NCI-H510A treated with DMSO at 0.1 percent for 48 hours (cell line): ENCODE data around the gene EIF5AL1.

Source experiments
- DNase-seq: peaks from one replicate; lab custom pipeline; 2025; lab: John Stamatoyannopoulos, UW

The EIF5AL1 gene

GRCh38 chr10:79559726-79560125 is 47.4 kb downstream of the EIF5AL1 start:
- DNase-seq = no peak

DNA sequence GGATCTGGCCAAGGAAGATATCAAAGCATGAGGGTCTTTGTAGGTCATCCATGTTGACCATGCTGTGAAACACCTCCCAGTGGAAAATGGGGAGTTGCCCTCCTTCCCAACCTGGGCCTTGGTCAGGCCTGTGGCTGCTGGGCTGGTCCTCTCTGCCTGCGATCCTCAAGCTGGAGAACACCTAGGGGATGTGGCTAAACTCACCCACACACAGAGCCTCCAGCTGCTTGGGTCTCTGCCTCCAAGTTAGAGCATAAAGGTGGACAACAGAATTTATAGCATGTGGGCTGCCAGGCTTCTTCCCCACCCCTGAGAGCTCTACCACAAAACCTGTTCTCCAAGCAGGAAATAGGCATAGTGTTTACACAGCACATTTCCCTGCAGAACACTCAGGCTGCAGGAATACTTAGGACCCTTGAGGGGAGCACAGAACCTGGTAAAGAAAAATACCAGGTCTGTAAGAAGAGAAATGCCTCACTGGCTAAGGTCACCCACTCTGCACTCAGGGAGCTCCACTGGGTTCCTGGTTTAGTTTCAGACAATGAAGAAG is 47.9 kb downstream of the EIF5AL1 start, which contains the start of gene SFTPA2:
TSS of gene SFTPA2 (minus strand) at position 248 of the 550 bp plus-strand sequence. CDS start 924 bp downstream, outside the sequence.
- no peak for DNase-seq

GRCh38 chr10:79561257-79561656 is 48.9 kb downstream of the EIF5AL1 start:
- DNase-seq = no peak

DNA sequence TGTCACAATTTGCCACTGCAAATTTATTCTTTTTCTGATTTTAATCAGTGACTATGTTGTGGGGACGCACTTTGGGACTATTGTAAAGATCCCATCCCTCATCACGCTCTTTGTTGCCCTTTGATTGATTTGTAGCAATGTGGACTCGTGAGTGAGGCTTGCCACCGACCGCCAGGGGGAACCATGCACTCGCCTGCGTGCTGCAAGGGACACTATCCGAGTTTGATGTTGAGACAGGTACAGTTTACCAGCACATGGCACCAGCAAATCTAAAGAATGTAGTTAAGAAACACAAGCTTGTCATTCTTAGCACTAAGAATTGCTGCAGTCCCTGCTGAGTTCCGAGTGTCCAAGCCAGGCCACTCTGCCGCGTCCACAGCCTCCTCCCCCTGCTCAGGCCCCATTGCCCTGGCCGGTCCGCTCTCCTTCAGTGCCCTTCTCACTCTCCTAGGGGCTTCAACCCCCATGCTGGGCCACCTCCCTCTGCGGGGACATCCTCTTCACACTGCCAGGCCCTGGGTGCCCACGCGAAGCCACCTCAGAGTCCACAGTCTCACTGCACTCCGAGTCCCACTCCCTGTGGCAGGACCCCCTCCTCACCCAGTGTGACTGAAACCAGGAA is 49.9 kb downstream of the EIF5AL1 start:
- DNase-seq = peak; percentile 60

GRCh38 chr10:79563426-79563825 is 51.1 kb downstream of the EIF5AL1 start:
- no peak for DNase-seq
